ENCODE results near the gene TNFSF8.

TNFSF8 gene

GRCh38 chr9:114894609-114895433 lies 35.6 kb downstream of the TNFSF8 start:
- Histone ChIP-seq H2BK15ac (ENCODE audit: low read length) (no peak overlapping the region), H3K4ac (ENCODE audit: low read length) (no peak overlapping the region), H3K4me2 (ENCODE audit: insufficient read depth, low read length, poor library complexity, severe bottlenecking) (no peak overlapping the region), H3K14ac (ENCODE audit: low read length) (no peak overlapping the region), H3K23ac (ENCODE audit: low read depth, low read length, poor library complexity) (no peak overlapping the region), H2BK5ac (ENCODE audit: low read length) (no peak overlapping the region), H3K4me1 (ENCODE audit: control insufficient read depth in 2 of 2, insufficient read depth in 1 of 2, low read depth in 1 of 2, low read length in 2 of 2) (peaks cover 5 to 17% of the 10 kb centered on the region in 2 donors), H3K18ac (ENCODE audit: low read length) (no peak overlapping the region), H2BK12ac (ENCODE audit: low read length) (no peak overlapping the region), H3K4me3 (ENCODE audit: low read length in 2 of 2) (no peak overlapping the region), H2AK5ac (ENCODE audit: low read depth, low read length) (no peak overlapping the region), H2BK120ac (ENCODE audit: low read depth, low read length) (no peak overlapping the region), H4K91ac (ENCODE audit: low read depth, low read length, poor library complexity) (no peak overlapping the region), H2AFZ (ENCODE audit: low read length) (peak overlapping the region; percentile 77), H3K27ac (replicated peaks; ENCODE audit: low read length) (peak overlapping the region; percentile 5), H3K9ac (ENCODE audit: low read depth, low read length, poor library complexity) (no peak overlapping the region), H3K9me3 (replicated peaks in 1 of 2; ENCODE audit: control insufficient read depth in 2 of 2, insufficient read depth in 1 of 2, low read depth in 1 of 2, low read length in 2 of 2) (no peaks in the 10 kb centered on the region), H3K36me3 (replicated peaks in 1 of 2; ENCODE audit: control insufficient read depth in 2 of 2, insufficient read depth in 2 of 2, low read length in 2 of 2) (no peaks in the 10 kb centered on the region), H3K27me3 (ENCODE audit: control insufficient read depth in 3 of 3, insufficient read depth in 3 of 3, low read depth in 1 of 3, low read length in 3 of 3) (no peaks in the 10 kb centered on the region), H4K8ac (ENCODE audit: low read depth, low read length) (no peak overlapping the region), H3K79me1 (ENCODE audit: low read depth, low read length) (no peaks in the 10 kb centered on the region)
- no CpG with 5 or more reads among the region's 7 CpGs for WGBS, 2 donors (ENCODE audit: extremely low coverage in 2 of 2, insufficient read length in 2 of 2, insufficient replicate concordance in 1 of 2)
- DNase-seq (ENCODE audit: low spot score) = no peak

- Histone ChIP-seq H2AK5ac (ENCODE audit: low read depth, low read length) (no peak overlapping the region), H3K9ac (ENCODE audit: low read depth, low read length, poor library complexity) (no peak overlapping the region), H2AFZ (ENCODE audit: low read length) (no peak overlapping the region), H2BK15ac (ENCODE audit: low read length) (no peak overlapping the region), H3K9me3 (replicated peaks in 1 of 2; ENCODE audit: control insufficient read depth in 2 of 2, insufficient read depth in 1 of 2, low read depth in 1 of 2, low read length in 2 of 2) (no peaks in the 10 kb centered on the region), H3K79me1 (ENCODE audit: low read depth, low read length) (no peaks in the 10 kb centered on the region), H3K18ac (ENCODE audit: low read length) (no peak overlapping the region), H3K4ac (ENCODE audit: low read length) (no peak overlapping the region), H3K14ac (ENCODE audit: low read length) (no peak overlapping the region), H2BK12ac (ENCODE audit: low read length) (no peak overlapping the region), H4K8ac (ENCODE audit: low read depth, low read length) (no peak overlapping the region), H2BK120ac (ENCODE audit: low read depth, low read length) (no peak overlapping the region), H3K36me3 (replicated peaks in 1 of 2; ENCODE audit: control insufficient read depth in 2 of 2, insufficient read depth in 2 of 2, low read length in 2 of 2) (no peaks in the 10 kb centered on the region), H2BK5ac (ENCODE audit: low read length) (no peak overlapping the region), H3K4me2 (ENCODE audit: insufficient read depth, low read length, poor library complexity, severe bottlenecking) (no peak overlapping the region), H3K4me3 (ENCODE audit: low read length in 2 of 2) (no peak overlapping the region), H4K91ac (ENCODE audit: low read depth, low read length, poor library complexity) (no peak overlapping the region), H3K27ac (replicated peaks; ENCODE audit: low read length) (no peak overlapping the region), H3K23ac (ENCODE audit: low read depth, low read length, poor library complexity) (no peak overlapping the region), H3K27me3 (ENCODE audit: control insufficient read depth in 3 of 3, insufficient read depth in 3 of 3, low read depth in 1 of 3, low read length in 3 of 3) (no peaks in the 10 kb centered on the region), H3K4me1 (ENCODE audit: control insufficient read depth in 2 of 2, insufficient read depth in 1 of 2, low read depth in 1 of 2, low read length in 2 of 2) (peaks cover 5 to 17% of the 10 kb centered on the region in 2 donors)
- no CpG with 5 or more reads among the region's 3 CpGs for WGBS, 2 donors (ENCODE audit: extremely low coverage in 2 of 2, insufficient read length in 2 of 2, insufficient replicate concordance in 1 of 2)
- no peak for DNase-seq (ENCODE audit: low spot score)
These were observed 36.2 kb downstream of the TNFSF8 start for GRCh38 chr9:114894206-114894605.

GRCh38 chr9:114893221-114894010 lies 37.0 kb downstream of the TNFSF8 start:
- Histone ChIP-seq H3K4me1 (ENCODE audit: control insufficient read depth in 2 of 2, insufficient read depth in 1 of 2, low read depth in 1 of 2, low read length in 2 of 2) (peaks cover 8 to 23% of the 10 kb centered on the region in 2 donors), H3K4me3 (ENCODE audit: low read length in 2 of 2) (no peak overlapping the region), H2AK5ac (ENCODE audit: low read depth, low read length) (no peak overlapping the region), H3K18ac (ENCODE audit: low read length) (no peak overlapping the region), H3K4ac (ENCODE audit: low read length) (no peak overlapping the region), H3K27ac (replicated peaks; ENCODE audit: low read length) (no peak overlapping the region), H3K27me3 (ENCODE audit: control insufficient read depth in 3 of 3, insufficient read depth in 3 of 3, low read depth in 1 of 3, low read length in 3 of 3) (no peaks in the 10 kb centered on the region), H2BK5ac (ENCODE audit: low read length) (no peak overlapping the region), H3K79me1 (ENCODE audit: low read depth, low read length) (no peaks in the 10 kb centered on the region), H2BK15ac (ENCODE audit: low read length) (no peak overlapping the region), H4K8ac (ENCODE audit: low read depth, low read length) (no peak overlapping the region), H3K9ac (ENCODE audit: low read depth, low read length, poor library complexity) (no peak overlapping the region), H3K36me3 (replicated peaks in 1 of 2; ENCODE audit: control insufficient read depth in 2 of 2, insufficient read depth in 2 of 2, low read length in 2 of 2) (no peaks in the 10 kb centered on the region), H3K23ac (ENCODE audit: low read depth, low read length, poor library complexity) (no peak overlapping the region), H3K14ac (ENCODE audit: low read length) (no peak overlapping the region), H2BK120ac (ENCODE audit: low read depth, low read length) (no peak overlapping the region), H2BK12ac (ENCODE audit: low read length) (no peak overlapping the region), H4K91ac (ENCODE audit: low read depth, low read length, poor library complexity) (no peak overlapping the region), H3K4me2 (ENCODE audit: insufficient read depth, low read length, poor library complexity, severe bottlenecking) (no peak overlapping the region), H3K9me3 (replicated peaks in 1 of 2; ENCODE audit: control insufficient read depth in 2 of 2, insufficient read depth in 1 of 2, low read depth in 1 of 2, low read length in 2 of 2) (no peaks in the 10 kb centered on the region), H2AFZ (ENCODE audit: low read length) (no peak overlapping the region)
- WGBS, 2 donors (ENCODE audit: extremely low coverage in 2 of 2, insufficient read length in 2 of 2, insufficient replicate concordance in 1 of 2) = no CpG with 5 or more reads among the region's 4 CpGs
- no peak for DNase-seq (ENCODE audit: low spot score)

GRCh38 chr9:114889802-114890224 lies 40.6 kb downstream of the TNFSF8 start:
- Histone ChIP-seq H3K4me3 (ENCODE audit: low read length in 2 of 2) (no peak overlapping the region), H3K27me3 (ENCODE audit: control insufficient read depth in 3 of 3, insufficient read depth in 3 of 3, low read depth in 1 of 3, low read length in 3 of 3) (no peaks in the 10 kb centered on the region), H2BK15ac (ENCODE audit: low read length) (no peak overlapping the region), H3K4me1 (ENCODE audit: control insufficient read depth in 2 of 2, insufficient read depth in 1 of 2, low read depth in 1 of 2, low read length in 2 of 2) (peaks cover 5 to 13% of the 10 kb centered on the region in 2 donors), H3K4ac (ENCODE audit: low read length) (no peak overlapping the region), H2BK5ac (ENCODE audit: low read length) (no peak overlapping the region), H3K79me1 (ENCODE audit: low read depth, low read length) (no peaks in the 10 kb centered on the region), H3K36me3 (replicated peaks in 1 of 2; ENCODE audit: control insufficient read depth in 2 of 2, insufficient read depth in 2 of 2, low read length in 2 of 2) (no peaks in the 10 kb centered on the region), H4K8ac (ENCODE audit: low read depth, low read length) (no peak overlapping the region), H3K9me3 (replicated peaks in 1 of 2; ENCODE audit: control insufficient read depth in 2 of 2, insufficient read depth in 1 of 2, low read depth in 1 of 2, low read length in 2 of 2) (peaks cover 0 to 3% of the 10 kb centered on the region in 2 donors), H2AK5ac (ENCODE audit: low read depth, low read length) (no peak overlapping the region), H2BK120ac (ENCODE audit: low read depth, low read length) (no peak overlapping the region), H2AFZ (ENCODE audit: low read length) (no peak overlapping the region), H2BK12ac (ENCODE audit: low read length) (no peak overlapping the region), H4K91ac (ENCODE audit: low read depth, low read length, poor library complexity) (no peak overlapping the region), H3K9ac (ENCODE audit: low read depth, low read length, poor library complexity) (no peak overlapping the region), H3K14ac (ENCODE audit: low read length) (no peak overlapping the region), H3K18ac (ENCODE audit: low read length) (no peak overlapping the region), H3K23ac (ENCODE audit: low read depth, low read length, poor library complexity) (no peak overlapping the region), H3K4me2 (ENCODE audit: insufficient read depth, low read length, poor library complexity, severe bottlenecking) (no peak overlapping the region), H3K27ac (replicated peaks; ENCODE audit: low read length) (no peak overlapping the region)
- no peak for DNase-seq (ENCODE audit: low spot score)
- WGBS, 2 donors (ENCODE audit: extremely low coverage in 2 of 2, insufficient read length in 2 of 2, insufficient replicate concordance in 1 of 2) = no CpG with 5 or more reads among the region's 3 CpGs

Data from neuronal stem cell (in vitro differentiated cells).